ENCODE results near the gene OR13C3. TPM values are rescaled to one million over a fixed set of nuclear protein-coding genes. Genes with fewer than 3 reads are reported as not detected.

OR13C3 gene
- total RNA-seq, result not detected in 2 replicates

GRCh38 chr9:104536756-104537155 is at the start of gene OR13C3:
Gene OR13C3, minus strand, starts transcription at chr9:104536856. Its CDS starts 133 bp downstream, at chr9:104536723.

DNA sequence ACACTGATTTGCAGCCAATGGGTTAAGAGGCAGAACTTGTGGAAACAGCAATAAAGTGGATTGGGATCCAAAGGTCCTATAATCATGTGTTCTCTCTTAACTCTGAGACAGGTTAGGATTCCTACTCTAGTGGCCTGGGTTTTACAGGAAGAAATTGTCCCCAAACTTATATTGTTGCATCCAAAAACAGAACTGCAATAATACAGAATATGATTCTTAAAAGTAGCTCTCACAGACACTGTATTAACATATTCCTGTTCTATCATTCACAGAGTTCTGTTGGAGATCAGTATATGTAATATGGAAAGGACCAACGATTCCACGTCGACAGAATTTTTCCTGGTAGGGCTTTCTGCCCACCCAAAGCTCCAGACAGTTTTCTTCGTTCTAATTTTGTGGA is 32.2 kb upstream of the OR13C3 start, which contains the start of gene OR13C8:
TSS of gene OR13C8 (plus strand) at position 301 of the 400 bp plus-strand sequence. CDS start at position 301, 0 bp downstream.

DNA sequence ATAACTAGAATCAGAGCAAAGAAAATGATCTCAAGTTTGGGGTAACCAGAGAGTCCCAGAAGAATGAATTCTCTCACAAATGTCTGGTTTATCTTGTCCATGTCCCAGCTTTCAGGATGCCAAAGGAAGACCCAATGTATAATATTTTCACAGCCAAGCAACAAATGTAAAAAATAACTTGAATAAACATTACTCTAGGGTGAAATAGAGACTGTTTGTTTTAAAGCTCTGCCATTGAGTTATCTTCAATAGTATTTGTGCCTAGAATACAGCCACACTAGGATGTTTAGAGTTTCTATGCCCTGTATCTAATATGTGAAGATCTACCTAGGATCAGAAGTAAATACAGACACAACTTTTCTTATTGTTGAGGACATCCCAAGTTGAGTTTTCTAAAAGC is 9.5 kb downstream of the OR13C3 start, which contains the start of gene OR13C4:
TSS of gene OR13C4 (minus strand) at position 101 of the 400 bp plus-strand sequence. CDS start at position 101, 0 bp downstream.

GRCh38 chr9:104503963-104504362 is 32.7 kb downstream of the OR13C3 start, which contains the start of gene OR13F1:
Gene OR13F1, plus strand, starts transcription at chr9:104504263. Its CDS starts 0 bp downstream, at chr9:104504263.

Other genes starting within 250 kb of the OR13C3 start
- gene OR13F1, start 32.6 kb downstream of the OR13C3 start, total RNA-seq, result not detected in 2 replicates
- not detected in 2 replicates for gene OR13C4, start 9.6 kb downstream of the OR13C3 start, total RNA-seq
- not detected in 2 replicates for gene OR13C8, start 32.3 kb upstream of the OR13C3 start, total RNA-seq
- not detected in 2 replicates for gene OR13C5, start 62.6 kb upstream of the OR13C3 start, total RNA-seq
- gene OR13C2, start 68.8 kb upstream of the OR13C3 start, total RNA-seq, result not detected in 2 replicates
- not detected in 2 replicates for gene OR13C9, start 81.3 kb upstream of the OR13C3 start, total RNA-seq
- not detected in 2 replicates for gene OR13D1, start 157.7 kb upstream of the OR13C3 start, total RNA-seq
- gene NIPSNAP3A, start 210.8 kb upstream of the OR13C3 start, total RNA-seq, result 22.9 and 34.0 TPM in 2 replicates
- 0.09 and 2.1 TPM in 2 replicates for gene NIPSNAP3B, start 227.3 kb upstream of the OR13C3 start, total RNA-seq

Measured in pericardium fibroblast (primary cell).